Spinal cord (tissue), 10 donors: ENCODE data around the gene ADCY9. TPM values are rescaled to one million over a fixed set of nuclear protein-coding genes. Genes with fewer than 3 reads are reported as not detected.
A peak's percentile ranks its signal among the peaks of the same experiment; 100 is the strongest.
"Not testable (repeated sequence)": the region's sequence is repeated elsewhere in the genome, so short reads cannot be mapped to it uniquely, and the experiment has no call there.

Source experiments
- DNase-seq, 6 donors: peaks; one replicate each; pipeline versions ENCODE4 v3.0.0 to v3.0.0-alpha.2; 2013 to 2015; ENCODE audit warnings: low spot score in 6 of 6, low read depth in 4 of 6
- H3K27ac ChIP-seq: one replicate; pipeline ENCODE4 v1.5.1; 2013; ENCODE audit warnings: low read depth, low read length, control low read depth
- H3K27me3 ChIP-seq: one replicate; pipeline ENCODE4 v1.6.1; 2013; ENCODE audit warnings: low read length; ENCODE audit not compliant: control insufficient read depth, insufficient read depth
- H3K36me3 ChIP-seq: one replicate; pipeline ENCODE4 v1.6.1; 2013; ENCODE audit warnings: low read length; ENCODE audit not compliant: control insufficient read depth, insufficient read depth
- H3K4me1 ChIP-seq: one replicate; pipeline ENCODE4 v1.6.1; 2013; ENCODE audit warnings: low read length; ENCODE audit not compliant: control insufficient read depth, insufficient read depth
- H3K4me3 ChIP-seq: one replicate; pipeline ENCODE4 v1.5.1; 2013; ENCODE audit warnings: low read depth, low read length, control low read depth
- H3K9me3 ChIP-seq: one replicate; pipeline ENCODE4 v1.6.1; 2013; ENCODE audit warnings: low read length; ENCODE audit not compliant: control insufficient read depth, insufficient read depth
- WGBS: methylation state at CpG from one replicate; pipeline ENCODE4 v1.1.5; 2013; ENCODE audit warnings: missing lambda C conversion rate; ENCODE audit not compliant: insufficient coverage; 5-methylcytosine and 5-hydroxymethylcytosine counted together
- polyA plus RNA-seq, 2 donors: library from polyadenylated mRNA; unstranded; fragments of 120-200 nt; gene quantifications; one replicate each; pipeline ENCODE4 v1.2.1, GENCODE V29; 2013; ENCODE audit not compliant: insufficient read length in 2 of 2
- total RNA-seq, 2 donors: library from RNA; depleted of rRNA in 1 of 2; stranded (reverse); fragments of 120-200 nt in 1 of 2; fragments of >200 nt in 1 of 2; gene quantifications; one replicate each; pipeline versions ENCODE4 v1.2.3 to v1.2.4, GENCODE V29; 2013 to 2014
- donor health status: healthy.

ADCY9 gene
- total and polyA plus RNA-seq, 4 donors, result 12.0 to 13.4 (median 13.0) TPM

DNA sequence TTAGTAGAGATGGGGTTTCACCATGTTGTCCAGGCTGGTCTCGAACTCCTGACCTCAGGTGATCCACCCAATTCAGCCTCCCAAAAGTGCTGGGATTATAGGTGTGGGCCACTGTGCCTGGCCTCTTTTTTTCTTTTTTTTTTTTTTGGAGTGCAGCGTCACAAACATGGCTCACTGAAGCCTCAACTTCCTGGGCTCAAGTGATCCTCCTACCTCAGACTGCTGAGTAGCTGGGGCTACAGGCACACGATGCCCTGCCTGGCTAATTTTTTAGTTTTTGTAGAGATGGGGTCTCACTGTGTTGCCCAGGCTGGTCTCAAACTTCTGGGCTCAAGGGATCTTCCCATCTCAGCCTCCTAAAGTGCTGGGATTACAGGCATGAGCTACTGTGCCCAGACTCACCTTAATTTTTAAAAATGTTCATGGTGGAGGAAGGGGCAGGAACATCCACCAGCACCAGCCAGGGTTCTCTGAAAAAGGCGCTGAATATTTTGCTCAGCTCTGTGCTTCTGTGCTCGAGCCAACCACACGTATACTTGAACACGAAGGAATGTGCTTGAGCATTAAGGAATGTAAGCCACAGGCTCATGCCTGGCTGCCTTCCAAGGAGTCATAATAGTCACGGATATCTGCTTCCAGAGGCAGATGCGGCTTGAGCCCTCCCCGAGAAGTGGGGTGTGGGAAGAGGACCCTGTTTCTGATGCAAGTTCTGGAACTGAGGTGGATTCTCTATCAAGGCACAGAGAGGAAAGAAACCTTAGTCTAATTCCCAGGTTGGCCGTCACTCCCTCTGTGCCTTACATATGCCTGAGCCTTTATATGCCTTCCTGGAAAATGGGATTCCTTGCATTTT, 170.3 kb downstream of the ADCY9 start:
- peak in 2 of 6 donors; percentile 53 to 59 for DNase-seq
- H3K4me3 ChIP-seq, result no peak overlapping the region
- 26% methylated on average over 6 of the region's 11 CpGs for WGBS
- no peaks in the 10 kb centered on the region for H3K9me3 ChIP-seq
- H3K36me3 ChIP-seq, result no peaks in the 10 kb centered on the region
- H3K27me3 ChIP-seq, result no peaks in the 10 kb centered on the region
- no peak overlapping the region for H3K27ac ChIP-seq
- peaks cover 7% of the 10 kb centered on the region for H3K4me1 ChIP-seq

DNA sequence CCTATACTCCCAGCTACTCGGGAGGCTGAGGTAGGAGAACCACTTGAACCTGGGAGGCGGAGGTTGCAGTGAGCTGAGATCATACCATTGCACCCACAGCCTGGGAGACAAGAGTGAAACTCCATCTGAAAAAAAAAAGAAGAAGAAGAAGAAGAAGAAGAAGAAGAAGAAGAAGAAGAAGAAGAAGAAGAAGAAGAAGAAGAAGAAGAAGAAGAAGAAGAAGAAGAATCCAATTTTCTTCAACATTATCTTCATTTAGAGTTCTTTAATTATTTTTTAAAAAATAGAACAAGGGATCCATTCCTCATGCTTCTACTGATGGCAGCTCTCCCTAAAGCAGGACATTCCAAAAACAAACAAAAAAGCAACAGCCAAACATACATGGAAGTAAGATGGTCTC, 171.8 kb downstream of the ADCY9 start:
- not testable (repeated sequence) for H3K4me1 ChIP-seq, H3K9me3 ChIP-seq, H3K27ac ChIP-seq, H3K36me3 ChIP-seq, H3K27me3 ChIP-seq, H3K4me3 ChIP-seq, DNase-seq
- WGBS, result no CpG with 5 or more reads among the region's 2 CpGs

DNA sequence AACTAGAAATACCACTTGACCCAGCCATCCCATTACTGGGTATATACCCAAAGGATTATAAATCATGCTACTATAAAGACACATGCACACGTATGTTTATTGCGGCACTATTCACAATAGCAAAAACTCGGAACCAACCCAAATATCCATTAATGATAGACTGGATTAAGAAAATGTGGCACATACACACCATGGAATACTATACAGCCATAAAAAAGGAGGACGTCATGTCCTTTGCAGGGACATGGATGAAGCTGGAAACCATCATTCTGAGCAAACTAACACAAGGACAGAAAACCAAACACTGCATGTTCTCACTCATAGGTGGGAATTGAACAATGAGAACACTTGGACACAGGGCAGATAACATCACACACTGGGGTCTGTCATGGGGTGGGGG, 174.1 kb downstream of the ADCY9 start:
- not testable (repeated sequence) for H3K36me3 ChIP-seq, DNase-seq, H3K27me3 ChIP-seq, H3K4me3 ChIP-seq, H3K9me3 ChIP-seq, H3K27ac ChIP-seq
- WGBS, result no CpG with 5 or more reads among the region's 4 CpGs
- peaks cover 12% of the 10 kb centered on the region for H3K4me1 ChIP-seq

DNA sequence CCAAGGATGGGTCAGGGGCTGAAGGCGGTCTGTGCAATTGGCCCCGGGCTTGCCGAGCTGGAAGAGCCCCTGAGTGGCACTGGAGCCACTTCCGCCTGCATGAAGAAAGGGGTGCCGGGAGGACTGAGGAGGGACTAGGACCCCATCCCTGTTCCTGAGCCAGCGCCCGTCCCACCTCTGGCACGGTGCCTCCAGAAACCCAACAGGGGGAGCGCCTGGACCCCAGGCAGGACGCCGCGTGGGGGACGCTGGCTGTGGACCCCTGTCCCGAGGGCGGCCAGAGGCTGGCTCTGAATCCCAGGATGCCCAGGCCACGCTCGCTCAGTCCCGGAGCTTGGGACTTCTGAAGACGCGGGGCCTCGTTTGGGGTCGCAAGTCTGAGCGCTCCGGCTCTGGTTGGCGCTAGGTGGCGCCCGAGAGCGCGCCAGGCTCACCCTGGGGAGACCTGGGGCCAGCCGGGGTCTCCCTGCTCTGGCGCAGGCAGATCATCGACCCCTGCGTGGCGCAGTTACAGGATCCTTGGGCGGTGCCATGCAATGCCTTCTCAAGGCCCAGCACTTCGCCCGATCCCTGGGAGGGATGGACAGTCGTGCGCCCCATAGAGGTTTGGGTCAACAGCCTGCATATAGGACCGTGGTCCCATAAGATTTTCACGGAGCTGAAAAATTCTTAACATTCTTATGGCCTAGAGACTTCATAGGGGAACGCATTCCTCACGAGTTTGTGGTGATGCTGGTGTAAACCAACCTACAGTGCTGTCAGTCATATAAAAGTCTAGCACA, 177.2 kb downstream of the ADCY9 start:
- Histone ChIP-seq H3K27me3 (no peaks in the 10 kb centered on the region), H3K27ac (peak overlapping the region; percentile 8), H3K4me1 (peaks cover 12% of the 10 kb centered on the region), H3K4me3 (peak overlapping the region; percentile 49), H3K36me3 (no peaks in the 10 kb centered on the region), H3K9me3 (no peaks in the 10 kb centered on the region)
- DNase-seq, result peak in 2 of 6 donors; percentile 78 to 85
- WGBS, result 4% methylated on average over 41 of the region's 43 CpGs

DNA sequence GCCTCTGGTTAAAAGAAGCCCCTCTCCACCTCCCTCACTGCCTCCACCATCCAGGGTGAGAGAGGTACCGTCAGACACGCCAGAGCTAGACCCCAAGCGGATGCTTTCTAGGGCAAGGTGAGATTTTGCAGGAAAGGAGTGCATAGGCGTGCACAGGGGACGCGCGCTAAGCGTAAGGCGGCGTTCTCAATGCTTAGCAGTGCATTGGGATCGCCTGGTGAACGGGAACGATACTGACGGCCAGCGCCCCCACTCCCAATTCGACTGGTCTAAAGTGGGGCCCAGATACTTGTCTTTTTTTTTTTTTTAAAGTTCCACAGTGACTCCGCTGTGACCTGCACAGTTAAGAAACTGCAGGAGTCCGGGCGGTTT, 177.8 kb downstream of the ADCY9 start:
- WGBS, result 45% methylated on average over 19 of the region's 19 CpGs
- Histone ChIP-seq H3K27me3 (no peaks in the 10 kb centered on the region), H3K36me3 (no peaks in the 10 kb centered on the region), H3K9me3 (no peaks in the 10 kb centered on the region), H3K4me3 (peak overlapping the region; percentile 49), H3K4me1 (peaks cover 12% of the 10 kb centered on the region), H3K27ac (no peak overlapping the region)
- DNase-seq, result no peak

DNA sequence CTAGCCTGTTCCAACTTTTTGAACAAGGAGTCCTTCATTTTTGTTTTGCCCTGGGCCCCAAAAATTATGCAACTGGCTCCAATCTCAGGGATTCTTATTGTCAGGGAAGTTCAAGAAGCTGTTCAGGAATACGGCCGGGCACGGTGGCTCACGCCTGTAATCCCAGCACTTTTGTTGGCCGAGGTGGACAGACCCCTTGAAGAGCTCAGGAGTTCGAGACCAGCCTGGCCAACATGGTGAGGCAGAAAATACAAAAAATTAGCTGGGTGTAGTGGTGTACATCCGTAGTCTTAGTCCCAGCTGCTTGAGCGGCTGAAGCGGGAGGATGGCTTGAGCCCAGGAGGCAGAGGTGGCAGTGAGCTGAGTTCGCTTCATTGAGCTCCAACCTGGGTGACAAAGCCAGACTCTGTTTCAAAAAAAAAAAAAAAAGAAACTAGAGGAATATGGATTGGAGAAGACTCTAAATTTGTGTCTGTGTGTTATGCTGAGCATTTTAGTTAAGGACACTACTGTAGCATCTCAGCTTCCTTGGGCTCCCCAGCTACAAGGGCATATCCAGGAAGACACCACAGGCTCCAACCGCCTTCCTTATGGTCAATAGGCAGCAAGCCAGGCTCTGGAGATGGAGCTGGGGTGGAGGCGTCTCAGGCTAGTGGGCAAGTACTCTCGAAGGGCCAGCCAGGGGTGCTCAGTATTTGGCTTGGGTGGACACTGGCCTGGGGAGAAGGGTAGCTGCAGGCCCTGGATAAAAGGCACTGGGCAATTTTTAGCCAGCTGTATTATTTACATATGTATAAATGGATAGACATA, 179.0 kb downstream of the ADCY9 start:
- no peaks in the 10 kb centered on the region for H3K9me3 ChIP-seq
- no peak overlapping the region for H3K4me3 ChIP-seq
- DNase-seq, result no peak
- H3K27ac ChIP-seq, result no peak overlapping the region
- H3K36me3 ChIP-seq, result no peaks in the 10 kb centered on the region
- no peaks in the 10 kb centered on the region for H3K27me3 ChIP-seq
- 92% methylated on average over 11 of the region's 13 CpGs for WGBS
- H3K4me1 ChIP-seq, result peaks cover 12% of the 10 kb centered on the region

DNA sequence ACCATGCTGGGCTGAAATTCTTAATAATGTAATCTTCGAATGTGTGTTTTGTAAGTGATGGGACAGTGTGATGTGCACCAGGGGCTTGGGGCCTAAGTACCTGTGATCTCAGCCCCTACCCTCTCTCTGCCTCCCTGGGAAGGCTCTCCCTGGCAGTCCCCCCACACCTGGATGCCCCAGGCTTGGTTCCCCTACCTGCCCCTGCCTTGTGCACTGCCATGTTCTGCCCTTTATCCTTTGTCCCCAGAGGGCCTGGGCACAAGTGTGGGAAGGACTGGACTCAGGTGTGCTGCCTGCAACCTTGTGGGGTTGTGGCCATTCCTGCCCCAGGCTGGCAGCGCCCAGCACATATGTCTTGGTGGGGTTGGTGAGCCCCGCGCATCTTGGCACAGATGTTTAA, 180.3 kb downstream of the ADCY9 start:
- Histone ChIP-seq H3K4me3 (no peak overlapping the region), H3K4me1 (peaks cover 12% of the 10 kb centered on the region), H3K36me3 (no peaks in the 10 kb centered on the region), H3K9me3 (no peaks in the 10 kb centered on the region), H3K27ac (no peak overlapping the region), H3K27me3 (no peaks in the 10 kb centered on the region)
- WGBS, result 80% methylated on average over 3 of the region's 4 CpGs
- no peak for DNase-seq

DNA sequence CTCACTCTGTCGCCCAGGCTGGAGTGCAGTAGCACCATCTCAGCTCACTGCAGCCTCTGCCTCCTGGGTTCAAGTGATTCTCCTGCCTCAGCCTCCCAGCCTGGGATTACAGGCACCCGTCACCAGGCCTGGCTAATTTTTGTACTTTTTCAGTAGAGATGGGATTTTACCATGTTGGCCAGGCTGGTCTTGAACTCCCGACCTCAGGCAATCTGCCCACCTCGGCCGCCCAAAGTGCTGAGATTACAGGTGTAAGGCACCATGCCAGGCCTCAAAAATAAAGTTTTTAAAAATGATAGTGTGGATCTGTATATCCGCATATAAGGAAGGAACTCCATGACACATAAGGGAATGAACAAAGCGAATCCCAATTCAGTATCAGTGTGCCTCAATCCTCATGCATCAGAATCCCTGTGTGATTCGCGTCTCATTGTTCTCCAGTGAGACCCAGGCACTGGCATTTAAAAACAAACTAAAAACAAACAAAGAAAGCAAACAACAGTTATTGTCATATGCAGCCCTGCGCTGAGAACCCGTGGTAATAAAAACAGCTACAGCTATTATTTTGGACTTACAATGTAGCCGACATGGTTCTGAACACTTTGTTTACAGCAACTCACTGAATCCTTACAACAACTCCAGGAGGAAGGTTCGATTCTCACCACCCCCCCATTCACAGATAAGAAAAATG, 181.6 kb downstream of the ADCY9 start:
- H3K9me3 ChIP-seq, result no peaks in the 10 kb centered on the region
- H3K4me1 ChIP-seq, result peaks cover 12% of the 10 kb centered on the region
- H3K27ac ChIP-seq, result no peak overlapping the region
- H3K27me3 ChIP-seq, result no peaks in the 10 kb centered on the region
- DNase-seq, result no peak
- WGBS, result 89% methylated on average over 10 of the region's 13 CpGs
- no peaks in the 10 kb centered on the region for H3K36me3 ChIP-seq
- H3K4me3 ChIP-seq, result no peak overlapping the region

DNA sequence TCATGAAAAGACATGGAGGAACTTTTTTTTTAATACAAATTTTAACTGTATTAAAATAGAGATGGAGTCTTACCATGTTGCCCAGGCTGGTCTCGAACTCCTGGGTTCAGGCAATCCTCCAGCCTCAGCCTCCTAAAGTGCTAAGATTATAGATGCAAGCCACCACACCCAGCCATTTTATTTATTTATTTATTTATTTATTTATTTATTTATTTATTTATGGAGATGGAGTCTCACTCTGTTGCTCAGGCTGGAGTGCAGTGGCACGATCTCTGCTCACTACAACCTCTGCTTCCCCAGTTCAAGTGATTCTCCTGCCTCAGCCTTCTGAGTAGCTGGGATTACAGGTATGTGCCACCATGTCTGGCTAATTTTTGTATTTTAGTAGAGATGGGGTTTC, 189.1 kb downstream of the ADCY9 start:
- H3K27me3 ChIP-seq, H3K4me1 ChIP-seq, H3K4me3 ChIP-seq, H3K27ac ChIP-seq, H3K36me3 ChIP-seq, DNase-seq, H3K9me3 ChIP-seq: not testable (repeated sequence)
- no CpG with 5 or more reads among the region's 2 CpGs for WGBS
